ENCODE data around the gene CYP26A1.

Gene CYP26A1

DNA sequence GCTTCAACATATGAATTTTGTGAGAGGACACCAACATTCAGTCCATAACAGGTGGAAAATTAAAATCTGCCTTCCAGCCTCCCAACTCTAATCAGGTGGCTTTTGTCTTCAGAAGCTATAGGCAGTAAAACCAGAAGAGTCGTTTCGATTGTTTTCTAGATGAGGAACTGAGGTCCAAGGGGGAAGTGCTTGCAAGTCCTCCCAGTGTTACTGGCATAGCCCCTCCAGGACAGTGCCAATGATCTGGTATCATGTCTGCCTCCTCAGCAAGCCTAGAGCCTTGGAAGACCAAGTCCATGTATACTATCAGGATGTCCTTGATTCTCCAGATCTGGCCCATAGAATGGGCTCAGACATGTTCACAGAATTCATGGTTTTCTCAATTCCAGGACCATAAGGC is 16.9 kb downstream of the CYP26A1 start:
- H3K23ac ChIP-seq (ENCODE audit: low read length), result no peak overlapping the region
- H3K79me2 ChIP-seq (ENCODE audit: control insufficient read depth, insufficient read depth, low read length, poor library complexity), result no peaks in the 10 kb centered on the region
- no peaks in the 10 kb centered on the region for H3K27me3 ChIP-seq (ENCODE audit: insufficient read depth, low read length)
- no peaks in the 10 kb centered on the region for H3K79me1 ChIP-seq (ENCODE audit: low read length)
- peaks cover 2% of the 10 kb centered on the region for H3K9me3 ChIP-seq (ENCODE audit: insufficient read depth, low read depth, low read length)
- no peak overlapping the region for H2BK12ac ChIP-seq (ENCODE audit: low read length)
- no peak overlapping the region for H3K9ac ChIP-seq (ENCODE audit: low read length)
- no peak overlapping the region for H4K8ac ChIP-seq (ENCODE audit: low read depth, low read length)
- H3K4ac ChIP-seq (ENCODE audit: low read depth, low read length), result no peak overlapping the region
- no peak overlapping the region for H4K91ac ChIP-seq (ENCODE audit: low read depth, low read length)
- H3K36me3 ChIP-seq (ENCODE audit: control insufficient read depth in 1 of 2, insufficient read depth in 2 of 2, low read length in 2 of 2), result no peaks in the 10 kb centered on the region
- H3K4me1 ChIP-seq (ENCODE audit: control insufficient read depth in 1 of 2, insufficient read depth in 2 of 2, low read length in 2 of 2), result no peaks in the 10 kb centered on the region
- WGBS (ENCODE audit: extremely low coverage, insufficient coverage, insufficient read length), result no CpG with 5 or more reads among the region's 2 CpGs
- H4K12ac ChIP-seq (ENCODE audit: low read depth, low read length), result no peak overlapping the region
- H3K18ac ChIP-seq (ENCODE audit: low read length), result no peak overlapping the region
- H2BK5ac ChIP-seq (ENCODE audit: low read depth, low read length, poor library complexity), result no peak overlapping the region
- H2BK120ac ChIP-seq (ENCODE audit: insufficient read depth, low read length, poor library complexity), result no peak overlapping the region
- H3K4me2 ChIP-seq (ENCODE audit: low read length), result no peak overlapping the region
- no peak overlapping the region for H2AK5ac ChIP-seq (ENCODE audit: low read length)
- H2AFZ ChIP-seq (ENCODE audit: insufficient read depth, low read length, poor library complexity), result no peak overlapping the region
- DNase-seq, result no peak
- no peak overlapping the region for H3K14ac ChIP-seq (ENCODE audit: low read length)
- H3K4me3 ChIP-seq (ENCODE audit: low read depth, low read length), result no peak overlapping the region
- no peak overlapping the region for H3K27ac ChIP-seq (ENCODE audit: low read depth, low read length)

- DNase-seq, result no peak
- no peaks in the 10 kb centered on the region for H3K79me1 ChIP-seq (ENCODE audit: low read length)
These were observed 18.3 kb downstream of the CYP26A1 start for GRCh38 chr10:93091960-93092359.

DNA sequence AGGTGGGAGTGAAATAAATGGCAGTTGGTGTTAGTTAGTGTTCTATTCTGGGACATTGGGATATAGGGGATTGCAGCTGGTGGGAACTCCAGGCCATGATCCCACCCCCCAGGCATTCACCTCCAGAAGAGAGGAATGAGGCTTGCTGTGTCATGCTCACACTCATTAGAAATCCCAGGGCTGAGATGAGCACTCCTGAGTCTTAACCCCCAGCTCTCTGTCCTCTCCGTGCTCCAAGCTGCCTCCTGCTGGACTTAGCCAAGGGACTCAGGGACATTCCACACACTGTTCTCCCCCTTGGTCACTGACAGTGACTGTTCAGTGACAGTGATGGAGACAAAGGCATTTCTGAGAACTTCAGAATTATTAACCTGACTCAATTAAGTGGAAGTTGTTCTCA is 21.5 kb downstream of the CYP26A1 start:
- Histone ChIP-seq H2AFZ (ENCODE audit: insufficient read depth, low read length, poor library complexity) (no peak overlapping the region), H3K4me2 (ENCODE audit: low read length) (no peak overlapping the region), H3K4me3 (ENCODE audit: low read depth, low read length) (no peak overlapping the region), H3K4me1 (ENCODE audit: control insufficient read depth in 1 of 2, insufficient read depth in 2 of 2, low read length in 2 of 2) (no peaks in the 10 kb centered on the region), H3K9me3 (ENCODE audit: insufficient read depth, low read depth, low read length) (no peaks in the 10 kb centered on the region), H3K36me3 (ENCODE audit: control insufficient read depth in 1 of 2, insufficient read depth in 2 of 2, low read length in 2 of 2) (no peaks in the 10 kb centered on the region), H3K18ac (ENCODE audit: low read length) (no peak overlapping the region), H4K12ac (ENCODE audit: low read depth, low read length) (no peak overlapping the region), H2BK120ac (ENCODE audit: insufficient read depth, low read length, poor library complexity) (no peak overlapping the region), H3K4ac (ENCODE audit: low read depth, low read length) (no peak overlapping the region), H3K23ac (ENCODE audit: low read length) (no peak overlapping the region), H3K9ac (ENCODE audit: low read length) (no peak overlapping the region), H4K91ac (ENCODE audit: low read depth, low read length) (no peak overlapping the region), H2BK12ac (ENCODE audit: low read length) (no peak overlapping the region), H3K27me3 (ENCODE audit: insufficient read depth, low read length) (no peaks in the 10 kb centered on the region), H3K79me1 (ENCODE audit: low read length) (no peaks in the 10 kb centered on the region), H3K14ac (ENCODE audit: low read length) (no peak overlapping the region), H2AK5ac (ENCODE audit: low read length) (no peak overlapping the region), H3K27ac (ENCODE audit: low read depth, low read length) (no peak overlapping the region), H2BK5ac (ENCODE audit: low read depth, low read length, poor library complexity) (no peak overlapping the region), H3K79me2 (ENCODE audit: control insufficient read depth, insufficient read depth, low read length, poor library complexity) (no peaks in the 10 kb centered on the region), H4K8ac (ENCODE audit: low read depth, low read length) (no peak overlapping the region)
- WGBS (ENCODE audit: extremely low coverage, insufficient coverage, insufficient read length), result no CpG with 5 or more reads among the region's 1 CpG
- no peak for DNase-seq

More at GRCh38 chr10:93091960-93092359, 18.3 kb downstream of the CYP26A1 start:
- no peaks in the 10 kb centered on the region for H3K36me3 ChIP-seq (ENCODE audit: control insufficient read depth in 1 of 2, insufficient read depth in 2 of 2, low read length in 2 of 2)
- H3K79me2 ChIP-seq (ENCODE audit: control insufficient read depth, insufficient read depth, low read length, poor library complexity), result no peaks in the 10 kb centered on the region
- H3K4me1 ChIP-seq (ENCODE audit: control insufficient read depth in 1 of 2, insufficient read depth in 2 of 2, low read length in 2 of 2), result no peaks in the 10 kb centered on the region
- no peak overlapping the region for H2AK5ac ChIP-seq (ENCODE audit: low read length)
- H2BK120ac ChIP-seq (ENCODE audit: insufficient read depth, low read length, poor library complexity), result no peak overlapping the region
- no peak overlapping the region for H3K4ac ChIP-seq (ENCODE audit: low read depth, low read length)
- no peak overlapping the region for H3K27ac ChIP-seq (ENCODE audit: low read depth, low read length)
- H3K23ac ChIP-seq (ENCODE audit: low read length), result no peak overlapping the region
- H3K9me3 ChIP-seq (ENCODE audit: insufficient read depth, low read depth, low read length), result peaks cover 2% of the 10 kb centered on the region
- no CpG with 5 or more reads among the region's 3 CpGs for WGBS (ENCODE audit: extremely low coverage, insufficient coverage, insufficient read length)
- no peaks in the 10 kb centered on the region for H3K27me3 ChIP-seq (ENCODE audit: insufficient read depth, low read length)
- H2BK12ac ChIP-seq (ENCODE audit: low read length), result no peak overlapping the region
- no peak overlapping the region for H4K8ac ChIP-seq (ENCODE audit: low read depth, low read length)
- no peak overlapping the region for H3K18ac ChIP-seq (ENCODE audit: low read length)
- no peak overlapping the region for H4K91ac ChIP-seq (ENCODE audit: low read depth, low read length)
- H3K9ac ChIP-seq (ENCODE audit: low read length), result no peak overlapping the region
- H4K12ac ChIP-seq (ENCODE audit: low read depth, low read length), result no peak overlapping the region
- H3K14ac ChIP-seq (ENCODE audit: low read length), result no peak overlapping the region
- H3K4me3 ChIP-seq (ENCODE audit: low read depth, low read length), result no peak overlapping the region
- H3K4me2 ChIP-seq (ENCODE audit: low read length), result no peak overlapping the region
- no peak overlapping the region for H2AFZ ChIP-seq (ENCODE audit: insufficient read depth, low read length, poor library complexity)
- no peak overlapping the region for H2BK5ac ChIP-seq (ENCODE audit: low read depth, low read length, poor library complexity)

- H2AFZ ChIP-seq (ENCODE audit: insufficient read depth, low read length, poor library complexity), result no peak overlapping the region
- H3K79me1 ChIP-seq (ENCODE audit: low read length), result no peaks in the 10 kb centered on the region
- H4K91ac ChIP-seq (ENCODE audit: low read depth, low read length), result no peak overlapping the region
- H2BK120ac ChIP-seq (ENCODE audit: insufficient read depth, low read length, poor library complexity), result no peak overlapping the region
- H3K27ac ChIP-seq (ENCODE audit: low read depth, low read length), result no peak overlapping the region
- H3K9ac ChIP-seq (ENCODE audit: low read length), result no peak overlapping the region
- H3K4me3 ChIP-seq (ENCODE audit: low read depth, low read length), result no peak overlapping the region
- H3K4ac ChIP-seq (ENCODE audit: low read depth, low read length), result no peak overlapping the region
- H3K4me1 ChIP-seq (ENCODE audit: control insufficient read depth in 1 of 2, insufficient read depth in 2 of 2, low read length in 2 of 2), result no peaks in the 10 kb centered on the region
- H3K79me2 ChIP-seq (ENCODE audit: control insufficient read depth, insufficient read depth, low read length, poor library complexity), result no peaks in the 10 kb centered on the region
- no peak overlapping the region for H3K18ac ChIP-seq (ENCODE audit: low read length)
- DNase-seq, result no peak
- H3K9me3 ChIP-seq (ENCODE audit: insufficient read depth, low read depth, low read length), result no peaks in the 10 kb centered on the region
- no CpG with 5 or more reads among the region's 5 CpGs for WGBS (ENCODE audit: extremely low coverage, insufficient coverage, insufficient read length)
- no peak overlapping the region for H3K4me2 ChIP-seq (ENCODE audit: low read length)
- no peak overlapping the region for H2AK5ac ChIP-seq (ENCODE audit: low read length)
- no peak overlapping the region for H2BK12ac ChIP-seq (ENCODE audit: low read length)
- no peak overlapping the region for H3K23ac ChIP-seq (ENCODE audit: low read length)
- no peak overlapping the region for H3K14ac ChIP-seq (ENCODE audit: low read length)
- H4K12ac ChIP-seq (ENCODE audit: low read depth, low read length), result no peak overlapping the region
- no peaks in the 10 kb centered on the region for H3K36me3 ChIP-seq (ENCODE audit: control insufficient read depth in 1 of 2, insufficient read depth in 2 of 2, low read length in 2 of 2)
- no peaks in the 10 kb centered on the region for H3K27me3 ChIP-seq (ENCODE audit: insufficient read depth, low read length)
- no peak overlapping the region for H2BK5ac ChIP-seq (ENCODE audit: low read depth, low read length, poor library complexity)
- H4K8ac ChIP-seq (ENCODE audit: low read depth, low read length), result no peak overlapping the region
These were observed 23.2 kb downstream of the CYP26A1 start for GRCh38 chr10:93096901-93097300.

All from trophoblast cell (in vitro differentiated cells and primary cell).